Neural progenitor cell (in vitro differentiated cells): Measurements from ENCODE around the gene KIF26B. TPM values are rescaled to one million over a fixed set of nuclear protein-coding genes. Genes with fewer than 3 reads are reported as not detected.

Experiments used
- DNase-seq: peaks from one replicate; pipeline ENCODE4 v3.0.0-alpha.2; 2016; ENCODE audit warnings: low spot score
- H2AFZ ChIP-seq: fragments of 200-600 bp; sonication (generic); replicated peaks from 2 replicates; pipeline ENCODE4 v1.6.1; 2016; ENCODE audit warnings: antibody characterized with exemption
- H3F3A ChIP-seq: fragments of 200-600 bp; sonication (generic); 2 replicates; pipeline ENCODE4 v1.6.1; 2016; ENCODE audit warnings: antibody characterized with exemption, low read depth
- H3K27ac ChIP-seq: fragments of 200-600 bp; sonication (generic); 2 replicates; pipeline ENCODE4 v1.5.1; 2016; ENCODE audit warnings: mild to moderate bottlenecking
- H3K27me3 ChIP-seq: fragments of 200-600 bp; sonication (generic); 2 replicates; pipeline ENCODE4 v1.6.1; 2016; ENCODE audit warnings: mild to moderate bottlenecking, moderate library complexity
- H3K36me3 ChIP-seq: fragments of 200-600 bp; sonication (generic); 2 replicates; pipeline ENCODE4 v1.5.1; 2016
- H3K4me1 ChIP-seq: fragments of 200-600 bp; sonication (generic); 2 replicates; pipeline ENCODE4 v1.6.1; 2016; ENCODE audit warnings: mixed run types
- H3K4me2 ChIP-seq: fragments of 200-600 bp; sonication (generic); 2 replicates; pipeline ENCODE4 v1.6.1; 2016
- H3K4me3 ChIP-seq: fragments of 200-600 bp; sonication (generic); 2 replicates; pipeline ENCODE4 v1.5.1; 2016
- H3K79me2 ChIP-seq: fragments of 200-600 bp; sonication (generic); 2 replicates; pipeline ENCODE4 v1.6.1; 2016; ENCODE audit warnings: low read depth
- H3K9ac ChIP-seq: fragments of 200-600 bp; sonication (generic); 2 replicates; pipeline ENCODE4 v1.6.1; 2016
- H3K9me3 ChIP-seq: fragments of 200-600 bp; sonication (generic); 2 replicates; pipeline ENCODE4 v1.5.1; 2016; ENCODE audit warnings: low read depth
- H4K20me1 ChIP-seq: fragments of 200-600 bp; sonication (generic); 2 replicates; pipeline ENCODE4 v1.6.1; 2016; ENCODE audit warnings: low read depth
- H3K27ac Mint-ChIP-seq: 3 replicates; pipeline ENCODE4 v1.8.0; 2021; ENCODE audit warnings: mixed read lengths
- H3K27me3 Mint-ChIP-seq: 2 replicates; pipeline ENCODE4 v1.8.0; 2022; ENCODE audit warnings: low read depth, mild to moderate bottlenecking, inconsistent platforms, moderate library complexity, mixed read lengths; ENCODE audit not compliant: insufficient read depth
- H3K36me3 Mint-ChIP-seq: 3 replicates; pipeline ENCODE4 v1.8.0; 2021; ENCODE audit warnings: mixed read lengths
- H3K4me1 Mint-ChIP-seq: 3 replicates; pipeline ENCODE4 v1.8.0; 2021; ENCODE audit warnings: mixed read lengths
- H3K4me3 Mint-ChIP-seq: 3 replicates; pipeline ENCODE4 v1.8.0; 2021; ENCODE audit warnings: mild to moderate bottlenecking, moderate library complexity, mixed read lengths
- H3K9me3 Mint-ChIP-seq: 3 replicates; pipeline ENCODE4 v1.8.0; 2020; ENCODE audit warnings: mixed read lengths
- EZH2 ChIP-seq: fragments of 200-600 bp; sonication (generic); IDR thresholded peaks from 2 replicates; pipeline ENCODE4 v1.6.1; 2017; ENCODE audit warnings: antibody characterized with exemption, mild to moderate bottlenecking, moderate library complexity
- EZH2phosphoT487 ChIP-seq: fragments of 200-600 bp; sonication (generic); IDR thresholded peaks from 2 replicates; pipeline ENCODE4 v1.6.1; 2017; ENCODE audit warnings: antibody characterized with exemption
- total RNA-seq: library from RNA; depleted of rRNA; stranded (reverse); fragments of >200 nt; gene quantifications from 2 replicates; pipeline ENCODE4 v1.2.3, GENCODE V29; 2015; ENCODE audit warnings: low replicate concordance
- TF ChIP-seq, protein P1 (sequence below): fragments of 200-600 bp; sonication (generic); IDR thresholded peaks from 2 replicates; pipeline ENCODE4 v1.5.1; 2017; ENCODE audit warnings: antibody characterized with exemption, mild to moderate bottlenecking

KIF26B gene
- total RNA-seq, 1 donor from 2014 or later, result 0.47 TPM

DNA sequence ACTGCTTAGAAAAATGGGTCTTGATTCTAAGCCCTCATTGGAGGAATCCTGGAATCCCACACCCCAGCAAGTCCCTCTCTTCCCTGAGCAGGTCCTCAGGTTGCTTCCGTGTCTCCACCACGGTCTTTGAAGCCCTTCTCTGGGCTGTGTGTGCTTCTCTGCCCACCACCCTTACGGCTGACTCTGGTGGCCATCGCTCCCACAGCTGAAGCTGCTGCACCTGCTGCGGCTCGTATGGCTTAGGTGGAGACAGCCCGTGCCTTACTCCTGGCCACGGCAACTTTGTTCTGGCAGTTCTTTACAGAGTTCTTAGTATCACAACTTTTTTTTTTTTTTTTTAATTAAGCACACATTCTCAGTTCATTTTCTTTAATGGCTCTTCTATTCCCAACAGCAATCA is 10.9 kb upstream of the KIF26B start:
- no peaks in the 10 kb centered on the region for H4K20me1 ChIP-seq
- Mint-ChIP-seq H3K4me3 (no peak overlapping the region), H3K27ac (no peak overlapping the region), H3K4me1 (no peaks in the 10 kb centered on the region), H3K36me3 (no peaks in the 10 kb centered on the region), H3K9me3 (no peaks in the 10 kb centered on the region), H3K27me3 (peaks cover 3% of the 10 kb centered on the region)
- no peaks in the 10 kb centered on the region for H3K36me3 ChIP-seq
- no peaks in the 10 kb centered on the region for H3K79me2 ChIP-seq
- H3K4me1 ChIP-seq, result no peaks in the 10 kb centered on the region
- H2AFZ ChIP-seq, result no peak overlapping the region
- no peak overlapping the region for H3K4me3 ChIP-seq
- no peak overlapping the region for H3K27ac ChIP-seq
- H3K4me2 ChIP-seq, result no peak overlapping the region
- no peaks in the 10 kb centered on the region for H3K9me3 ChIP-seq
- DNase-seq, result no peak
- H3F3A ChIP-seq, result no peaks in the 10 kb centered on the region
- no peak overlapping the region for H3K9ac ChIP-seq
- TF ChIP-seq EZH2, result no peak
- no peak for TF ChIP-seq EZH2phosphoT487
- TF ChIP-seq, protein P1, sequence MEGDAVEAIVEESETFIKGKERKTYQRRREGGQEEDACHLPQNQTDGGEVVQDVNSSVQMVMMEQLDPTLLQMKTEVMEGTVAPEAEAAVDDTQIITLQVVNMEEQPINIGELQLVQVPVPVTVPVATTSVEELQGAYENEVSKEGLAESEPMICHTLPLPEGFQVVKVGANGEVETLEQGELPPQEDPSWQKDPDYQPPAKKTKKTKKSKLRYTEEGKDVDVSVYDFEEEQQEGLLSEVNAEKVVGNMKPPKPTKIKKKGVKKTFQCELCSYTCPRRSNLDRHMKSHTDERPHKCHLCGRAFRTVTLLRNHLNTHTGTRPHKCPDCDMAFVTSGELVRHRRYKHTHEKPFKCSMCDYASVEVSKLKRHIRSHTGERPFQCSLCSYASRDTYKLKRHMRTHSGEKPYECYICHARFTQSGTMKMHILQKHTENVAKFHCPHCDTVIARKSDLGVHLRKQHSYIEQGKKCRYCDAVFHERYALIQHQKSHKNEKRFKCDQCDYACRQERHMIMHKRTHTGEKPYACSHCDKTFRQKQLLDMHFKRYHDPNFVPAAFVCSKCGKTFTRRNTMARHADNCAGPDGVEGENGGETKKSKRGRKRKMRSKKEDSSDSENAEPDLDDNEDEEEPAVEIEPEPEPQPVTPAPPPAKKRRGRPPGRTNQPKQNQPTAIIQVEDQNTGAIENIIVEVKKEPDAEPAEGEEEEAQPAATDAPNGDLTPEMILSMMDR, result no peak
- no peaks in the 10 kb centered on the region for H3K27me3 ChIP-seq

DNA sequence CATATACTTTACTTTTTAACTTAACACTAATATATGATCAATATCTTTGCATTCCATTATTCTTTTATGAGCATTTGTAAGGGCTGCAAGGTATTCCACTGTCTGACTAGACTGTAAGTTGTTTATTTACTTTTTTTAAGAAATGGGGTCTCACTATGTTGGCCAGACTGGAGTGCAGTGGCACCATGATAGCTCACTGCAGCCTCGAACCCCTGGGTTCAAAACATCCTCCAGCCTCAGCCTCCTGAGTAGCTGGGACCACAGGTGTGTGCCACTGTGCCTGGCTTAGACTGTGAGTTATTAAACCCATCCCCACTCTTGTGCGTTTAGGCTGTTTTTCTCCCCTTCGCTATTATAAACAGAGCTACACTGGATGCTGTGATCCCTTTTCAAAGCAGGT is 6.7 kb upstream of the KIF26B start:
- Histone ChIP-seq H3K4me2 (no peak overlapping the region), H4K20me1 (no peaks in the 10 kb centered on the region), H3K4me3 (no peak overlapping the region), H3K79me2 (no peaks in the 10 kb centered on the region), H3K27ac (no peak overlapping the region), H3K9me3 (no peaks in the 10 kb centered on the region), H3F3A (no peaks in the 10 kb centered on the region), H3K27me3 (peaks cover 31% of the 10 kb centered on the region), H3K4me1 (no peaks in the 10 kb centered on the region), H3K36me3 (no peaks in the 10 kb centered on the region), H2AFZ (no peak overlapping the region), H3K9ac (no peak overlapping the region)
- no peaks in the 10 kb centered on the region for H3K4me1 Mint-ChIP-seq
- no peak overlapping the region for H3K27ac Mint-ChIP-seq
- no peak overlapping the region for H3K4me3 Mint-ChIP-seq
- no peaks in the 10 kb centered on the region for H3K36me3 Mint-ChIP-seq
- no peaks in the 10 kb centered on the region for H3K9me3 Mint-ChIP-seq
- no peak for TF ChIP-seq EZH2phosphoT487
- no peak for TF ChIP-seq EZH2
- TF ChIP-seq, protein P1, result no peak
- H3K27me3 Mint-ChIP-seq, result peaks cover 4% of the 10 kb centered on the region
- no peak for DNase-seq

DNA sequence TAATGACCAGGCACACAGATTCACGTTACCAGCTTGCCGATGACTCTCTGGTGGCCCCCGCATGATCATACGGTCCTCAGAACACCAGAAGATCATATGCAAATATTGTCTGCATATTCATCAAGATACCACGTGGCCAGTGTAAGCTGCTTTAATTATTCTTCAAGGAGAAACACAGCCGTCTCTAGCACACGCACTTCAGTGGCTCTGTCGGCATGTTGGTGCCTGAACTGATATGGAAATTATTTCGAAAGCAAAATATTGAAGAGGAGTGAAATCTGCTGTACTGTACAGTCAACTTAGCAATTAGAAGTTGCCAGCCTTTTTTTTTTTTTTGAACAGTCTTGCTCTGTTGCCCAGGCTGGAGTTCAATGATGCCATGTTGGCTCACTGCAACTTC is 5.9 kb upstream of the KIF26B start:
- Histone ChIP-seq H3K36me3 (no peaks in the 10 kb centered on the region), H3K79me2 (no peaks in the 10 kb centered on the region), H3K27me3 (peaks cover 38% of the 10 kb centered on the region), H3K4me2 (no peak overlapping the region), H4K20me1 (no peaks in the 10 kb centered on the region), H3K4me3 (no peak overlapping the region), H3K9ac (no peak overlapping the region), H3K4me1 (peaks cover 7% of the 10 kb centered on the region), H2AFZ (no peak overlapping the region), H3K27ac (no peak overlapping the region), H3F3A (no peaks in the 10 kb centered on the region), H3K9me3 (no peaks in the 10 kb centered on the region)
- no peak for DNase-seq
- Mint-ChIP-seq H3K4me1 (no peaks in the 10 kb centered on the region), H3K27me3 (peaks cover 6% of the 10 kb centered on the region), H3K27ac (no peak overlapping the region), H3K36me3 (no peaks in the 10 kb centered on the region), H3K4me3 (no peak overlapping the region), H3K9me3 (no peaks in the 10 kb centered on the region)
- TF ChIP-seq EZH2phosphoT487, result no peak
- TF ChIP-seq, protein P1, result no peak
- no peak for TF ChIP-seq EZH2
